DOHH2 (cell line): Measurements from ENCODE around the gene WDR73.

Experiments
- H3F3A ChIP-seq: fragments of 200-600 bp; sonication (generic), shearing (Covaris generic); 2 replicates; pipeline ENCODE4 v1.6.0; 2016; ENCODE audit warnings: antibody characterized with exemption, mild to moderate bottlenecking; ENCODE audit not compliant: control insufficient read depth, insufficient read depth
- H3K27ac ChIP-seq: fragments of 200-600 bp; sonication (generic); 2 replicates; pipeline ENCODE4 v1.5.1; 2014; ENCODE audit warnings: low read depth, mild to moderate bottlenecking, low read length, moderate library complexity
- H3K27me3 ChIP-seq: fragments of 200-600 bp; sonication (generic); 2 replicates; pipeline ENCODE4 v1.6.1; 2014; ENCODE audit warnings: mild to moderate bottlenecking, low read length, mixed read lengths; ENCODE audit not compliant: control insufficient read depth
- H3K36me3 ChIP-seq: fragments of 200-600 bp; sonication (generic); 2 replicates; pipeline ENCODE4 v1.6.1; 2014; ENCODE audit warnings: mild to moderate bottlenecking, low read length, moderate library complexity, mixed read lengths; ENCODE audit not compliant: control insufficient read depth
- H3K4me1 ChIP-seq: fragments of 200-600 bp; sonication (generic); 2 replicates; pipeline ENCODE4 v1.6.1; 2014; ENCODE audit warnings: mild to moderate bottlenecking, low read length, mixed read lengths; ENCODE audit not compliant: control insufficient read depth
- H3K4me2 ChIP-seq: fragments of 200-600 bp; sonication (generic); 2 replicates; pipeline ENCODE4 v1.6.0; 2014; ENCODE audit warnings: mild to moderate bottlenecking, low read length, moderate library complexity
- H3K4me3 ChIP-seq: fragments of 200-600 bp; sonication (generic); 2 replicates; pipeline ENCODE4 v1.5.1; 2014; ENCODE audit warnings: mild to moderate bottlenecking, low read length, mixed read lengths
- H3K79me2 ChIP-seq: fragments of 200-600 bp; sonication (generic); 2 replicates; pipeline ENCODE4 v1.6.1; 2014; ENCODE audit warnings: mild to moderate bottlenecking, low read length, mixed read lengths; ENCODE audit not compliant: control insufficient read depth
- H3K9me2 ChIP-seq: fragments of 200-600 bp; sonication (generic); replicated peaks from 2 replicates; pipeline ENCODE4 v1.6.1; 2014; ENCODE audit warnings: mild to moderate bottlenecking, low read length, mixed read lengths; ENCODE audit not compliant: control insufficient read depth
- H3K9me3 ChIP-seq: fragments of 200-600 bp; sonication (generic); 2 replicates; pipeline ENCODE4 v1.6.1; 2014; ENCODE audit warnings: antibody characterized with exemption, low read length, mixed read lengths; ENCODE audit not compliant: control insufficient read depth, insufficient read depth
- H4K20me1 ChIP-seq: fragments of 200-600 bp; sonication (generic); 2 replicates; pipeline ENCODE4 v1.6.0; 2014; ENCODE audit warnings: low read depth, mild to moderate bottlenecking, antibody characterized with exemption, low read length, moderate library complexity; ENCODE audit not compliant: control insufficient read depth, insufficient read depth
- EZH2phosphoT487 ChIP-seq: fragments of 200-600 bp; sonication (generic); IDR thresholded peaks from 2 replicates; pipeline ENCODE4 v1.6.1; 2017; ENCODE audit warnings: borderline replicate concordance, mild to moderate bottlenecking, antibody characterized with exemption, low read length, moderate library complexity, mixed read lengths
- TF ChIP-seq, protein P1 (sequence below): fragments of 200-600 bp; sonication (generic); IDR thresholded peaks from one replicate; pipeline ENCODE4 v1.5.1; 2014; ENCODE audit warnings: antibody characterized with exemption, mild to moderate bottlenecking, low read depth, low read length; ENCODE audit not compliant: poor library complexity, severe bottlenecking

The WDR73 gene

DNA sequence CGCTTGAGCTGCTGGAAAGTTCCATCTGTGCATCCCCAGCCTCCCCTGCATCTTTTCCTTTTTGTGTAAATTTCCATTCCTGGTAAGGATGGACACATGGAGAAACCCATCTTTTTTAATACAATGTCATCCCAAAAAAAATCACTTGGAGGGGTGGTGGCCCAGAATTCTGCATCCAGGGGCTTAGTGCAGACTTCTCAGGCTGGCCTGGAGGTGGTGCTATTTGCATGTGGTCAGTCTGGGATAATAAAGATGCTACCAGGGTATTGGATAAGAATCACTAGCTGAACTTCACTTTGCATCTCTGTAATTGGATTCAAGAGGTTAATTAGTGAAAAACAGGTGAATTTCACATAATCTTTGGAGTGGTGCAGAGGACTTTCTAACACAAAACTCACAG is 55.1 kb downstream of the WDR73 start:
- H3F3A ChIP-seq: 0 out of 2 replicates have a peak, but pooled peaks cover 2% of the 10 kb centered on the region
- H3K79me2 ChIP-seq: peaks cover 6% of the 10 kb centered on the region; the same call in 1 of the 2 replicates
- peak overlapping the region; percentile 60 for H3K4me3 ChIP-seq
- peaks cover 47% of the 10 kb centered on the region for H3K4me1 ChIP-seq
- H3K27me3 ChIP-seq: peaks cover 2% of the 10 kb centered on the region; the same call in 1 of the 2 replicates
- H3K36me3 ChIP-seq: peaks cover 4% of the 10 kb centered on the region; the same call in 1 of the 2 replicates
- no peak for TF ChIP-seq EZH2phosphoT487
- TF ChIP-seq, protein P1, sequence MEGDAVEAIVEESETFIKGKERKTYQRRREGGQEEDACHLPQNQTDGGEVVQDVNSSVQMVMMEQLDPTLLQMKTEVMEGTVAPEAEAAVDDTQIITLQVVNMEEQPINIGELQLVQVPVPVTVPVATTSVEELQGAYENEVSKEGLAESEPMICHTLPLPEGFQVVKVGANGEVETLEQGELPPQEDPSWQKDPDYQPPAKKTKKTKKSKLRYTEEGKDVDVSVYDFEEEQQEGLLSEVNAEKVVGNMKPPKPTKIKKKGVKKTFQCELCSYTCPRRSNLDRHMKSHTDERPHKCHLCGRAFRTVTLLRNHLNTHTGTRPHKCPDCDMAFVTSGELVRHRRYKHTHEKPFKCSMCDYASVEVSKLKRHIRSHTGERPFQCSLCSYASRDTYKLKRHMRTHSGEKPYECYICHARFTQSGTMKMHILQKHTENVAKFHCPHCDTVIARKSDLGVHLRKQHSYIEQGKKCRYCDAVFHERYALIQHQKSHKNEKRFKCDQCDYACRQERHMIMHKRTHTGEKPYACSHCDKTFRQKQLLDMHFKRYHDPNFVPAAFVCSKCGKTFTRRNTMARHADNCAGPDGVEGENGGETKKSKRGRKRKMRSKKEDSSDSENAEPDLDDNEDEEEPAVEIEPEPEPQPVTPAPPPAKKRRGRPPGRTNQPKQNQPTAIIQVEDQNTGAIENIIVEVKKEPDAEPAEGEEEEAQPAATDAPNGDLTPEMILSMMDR: peak; percentile 81
- H3K4me2 ChIP-seq: peak overlapping the region; percentile 84
- no peaks in the 10 kb centered on the region for H4K20me1 ChIP-seq
- H3K27ac ChIP-seq: peak overlapping the region; percentile 66
- no peaks in the 10 kb centered on the region for H3K9me2 ChIP-seq
- H3K9me3 ChIP-seq: no peaks in the 10 kb centered on the region

DNA sequence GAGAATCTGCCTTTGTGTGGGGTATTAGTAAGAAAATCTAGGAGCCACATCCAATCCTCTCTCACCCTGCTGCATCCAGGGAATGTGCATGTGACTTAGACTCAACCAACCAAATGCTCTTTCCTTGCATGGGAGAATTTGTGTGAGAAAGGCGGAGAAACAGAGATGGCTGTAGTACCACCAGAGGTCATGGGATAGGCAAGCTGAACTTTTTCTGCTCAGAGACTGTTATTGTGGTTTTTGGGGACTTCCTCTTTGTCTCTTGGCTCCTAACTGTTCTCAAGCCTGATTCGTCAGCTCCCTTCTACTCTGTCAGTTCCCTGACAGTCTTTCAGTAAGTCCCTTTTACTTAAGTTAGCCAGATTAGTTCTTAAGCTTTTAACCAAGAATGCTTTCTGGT is 55.8 kb downstream of the WDR73 start:
- Histone ChIP-seq H3K36me3 (no peaks in the 10 kb centered on the region), H3K9me3 (no peaks in the 10 kb centered on the region), H3K27me3 (peaks cover 4% of the 10 kb centered on the region; the same call in 1 of the 2 replicates), H3K4me3 (peak overlapping the region; percentile 60), H4K20me1 (no peaks in the 10 kb centered on the region), H3F3A (0 out of 2 replicates have a peak, but pooled peaks cover 2% of the 10 kb centered on the region), H3K9me2 (no peaks in the 10 kb centered on the region), H3K27ac (peak overlapping the region; percentile 66), H3K4me1 (peaks cover 40% of the 10 kb centered on the region), H3K79me2 (peaks cover 6% of the 10 kb centered on the region; the same call in 1 of the 2 replicates), H3K4me2 (peak overlapping the region; percentile 84)
- TF ChIP-seq EZH2phosphoT487: no peak
- TF ChIP-seq, protein P1: peak; percentile 29

DNA sequence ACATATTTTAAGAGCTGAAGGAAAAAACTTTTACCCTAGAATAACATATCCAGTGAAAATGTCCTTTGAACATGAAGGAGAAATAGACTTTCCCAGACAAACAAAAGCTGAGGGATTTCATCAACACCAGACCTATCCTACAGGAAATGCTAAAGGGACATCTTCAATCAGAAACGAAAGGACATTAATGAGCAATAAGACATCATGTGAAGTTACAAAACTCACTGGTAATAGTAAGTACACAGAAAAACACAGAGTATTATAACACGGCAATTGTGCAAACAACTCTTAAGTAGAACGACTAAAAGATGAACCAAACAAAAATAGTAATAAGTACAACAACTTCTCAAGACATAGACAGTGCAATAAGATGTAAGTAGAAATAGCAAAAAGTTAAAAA is 56.8 kb downstream of the WDR73 start:
- H3K9me2 ChIP-seq: no peaks in the 10 kb centered on the region
- H3K4me1 ChIP-seq: peaks cover 33% of the 10 kb centered on the region
- peaks cover 6% of the 10 kb centered on the region; the same call in 1 of the 2 replicates for H3K79me2 ChIP-seq
- H3K4me3 ChIP-seq: no peak overlapping the region
- H3K36me3 ChIP-seq: no peaks in the 10 kb centered on the region
- H4K20me1 ChIP-seq: no peaks in the 10 kb centered on the region
- H3K9me3 ChIP-seq: no peaks in the 10 kb centered on the region
- H3K4me2 ChIP-seq: no peak overlapping the region
- H3K27ac ChIP-seq: no peak overlapping the region
- 0 out of 2 replicates have a peak, but pooled peaks cover 2% of the 10 kb centered on the region for H3F3A ChIP-seq
- peaks cover 4% of the 10 kb centered on the region; the same call in 1 of the 2 replicates for H3K27me3 ChIP-seq
- no peak for TF ChIP-seq EZH2phosphoT487
- TF ChIP-seq, protein P1: no peak
